GM21528 (cell line): ENCODE measurements around the gene DUSP7.

Source experiments
- ATAC-seq: cut with Tn5 transposase; IDR thresholded peaks from one replicate; pipeline ENCODE4 v1.9.1; 2021; ENCODE audit warnings: mild to moderate bottlenecking, moderate library complexity; ENCODE audit not compliant: unreplicated experiment, low FRiP score

The DUSP7 gene

GRCh38 chr3:52031896-52032295 is 24.5 kb downstream of the DUSP7 start:
- no peak for ATAC-seq

GRCh38 chr3:52030714-52031310 is 25.6 kb downstream of the DUSP7 start:
- no peak for ATAC-seq

- ATAC-seq = no peak
Measured at GRCh38 chr3:52029535-52029934, 26.8 kb downstream of the DUSP7 start.

GRCh38 chr3:52029053-52029452 is 27.3 kb downstream of the DUSP7 start:
- no peak for ATAC-seq

- ATAC-seq = no peak
Measured at GRCh38 chr3:52028572-52028971, 27.8 kb downstream of the DUSP7 start.

- ATAC-seq = no peak
Measured at GRCh38 chr3:52026041-52026440, 30.3 kb downstream of the DUSP7 start.

- ATAC-seq = no peak
Measured at GRCh38 chr3:52025453-52025852, 30.9 kb downstream of the DUSP7 start.

- no peak for ATAC-seq
Measured at GRCh38 chr3:52024765-52025452, 31.5 kb downstream of the DUSP7 start.

- ATAC-seq = no peak
Measured at GRCh38 chr3:52023860-52024764, 32.3 kb downstream of the DUSP7 start.

GRCh38 chr3:52023101-52023770 is 33.1 kb downstream of the DUSP7 start:
- no peak for ATAC-seq

GRCh38 chr3:52022323-52023100 is 33.9 kb downstream of the DUSP7 start:
- ATAC-seq = no peak

GRCh38 chr3:52021489-52022268 is 34.7 kb downstream of the DUSP7 start:
- no peak for ATAC-seq

- ATAC-seq = no peak
Measured at GRCh38 chr3:52020796-52021195, 35.6 kb downstream of the DUSP7 start.

- no peak for ATAC-seq
Measured at GRCh38 chr3:52019352-52020080, 36.9 kb downstream of the DUSP7 start.

GRCh38 chr3:52018319-52019000 is 37.9 kb downstream of the DUSP7 start:
- no peak for ATAC-seq

- no peak for ATAC-seq
Measured at GRCh38 chr3:52017586-52017985, 38.8 kb downstream of the DUSP7 start.

GRCh38 chr3:52015438-52016228 is 40.7 kb downstream of the DUSP7 start:
- ATAC-seq = no peak
